Neural crest cell (in vitro differentiated cells): ENCODE data around the gene SLC50A1. TPM values are rescaled to one million over a fixed set of nuclear protein-coding genes. Genes with fewer than 3 reads are reported as not detected.

Experiments used
- DNase-seq: peaks from one replicate; pipeline ENCODE4 v3.0.0; 2021; ENCODE audit warnings: low read depth, mixed read lengths, low spot score
- H3K27ac Mint-ChIP-seq: one replicate; pipeline ENCODE4 v1.8.0; 2021; ENCODE audit warnings: mild to moderate bottlenecking, mixed read lengths; ENCODE audit not compliant: unreplicated experiment
- H3K27me3 Mint-ChIP-seq: 2 replicates; pipeline ENCODE4 v1.8.0; 2021; ENCODE audit warnings: low read depth, mild to moderate bottlenecking, mixed read lengths
- H3K36me3 Mint-ChIP-seq: 2 replicates; pipeline ENCODE4 v1.8.0; 2021; ENCODE audit warnings: low read depth, mild to moderate bottlenecking, mixed read lengths
- H3K4me1 Mint-ChIP-seq: 2 replicates; pipeline ENCODE4 v1.8.0; 2021; ENCODE audit warnings: mixed read lengths
- H3K4me3 Mint-ChIP-seq: one replicate; pipeline ENCODE4 v1.8.0; 2021; ENCODE audit warnings: mild to moderate bottlenecking, mixed read lengths
- H3K9me3 Mint-ChIP-seq: 2 replicates; pipeline ENCODE4 v1.8.0; 2021; ENCODE audit warnings: mixed read lengths
- CTCF ChIP-seq: fragments of 200-600 bp; sonication (generic); conservative IDR thresholded peaks from 2 replicates; pipeline ENCODE4 v1.5.0; 2021; ENCODE audit warnings: antibody characterized with exemption, mild to moderate bottlenecking
- total RNA-seq: library from RNA; stranded (reverse); gene quantifications from 2 replicates; pipeline ENCODE4 v1.2.1, GENCODE V29; 2021

SLC50A1 gene
- total RNA-seq, 1 donor from 2014 or later: 23.2 TPM

- Mint-ChIP-seq H3K36me3 (peaks cover 9% of the 10 kb centered on the region), H3K27me3 (peaks cover 3% of the 10 kb centered on the region), H3K9me3 (no peaks in the 10 kb centered on the region), H3K4me1 (peaks cover 38% of the 10 kb centered on the region), H3K27ac (peak within 1 kb of the TSS; percentile 97), H3K4me3 (peak within 1 kb of the TSS; percentile 100)
- peak; percentile 97 for DNase-seq
- peak; percentile 94 for TF ChIP-seq CTCF
Observed at GRCh38 chr1:155172732-155173477, 37.3 kb downstream of the SLC50A1 start, which contains the start of gene KRTCAP2. TSS of gene KRTCAP2 (minus strand) at chr1:155173304. CDS start at chr1:155173224, 80 bp downstream.

- Mint-ChIP-seq H3K9me3 (no peaks in the 10 kb centered on the region), H3K27ac (peak within 1 kb of the TSS; percentile 97), H3K36me3 (peaks cover 9% of the 10 kb centered on the region), H3K4me1 (peaks cover 36% of the 10 kb centered on the region), H3K4me3 (peak within 1 kb of the TSS; percentile 100), H3K27me3 (peaks cover 3% of the 10 kb centered on the region)
- no peak for TF ChIP-seq CTCF
- DNase-seq: no peak
Observed at GRCh38 chr1:155173478-155174323, 38.0 kb downstream of the SLC50A1 start, which contains the start of gene TRIM46. TSS of gene TRIM46 (plus strand) at chr1:155173849. CDS start at chr1:155173967, 118 bp downstream.

GRCh38 chr1:155174324-155175280 lies 39.0 kb downstream of the SLC50A1 start:
- DNase-seq: no peak
- Mint-ChIP-seq H3K4me1 (peaks cover 41% of the 10 kb centered on the region), H3K9me3 (no peaks in the 10 kb centered on the region), H3K4me3 (peak overlapping the region; percentile 100), H3K27me3 (peaks cover 3% of the 10 kb centered on the region), H3K27ac (peak overlapping the region; percentile 57), H3K36me3 (peaks cover 6% of the 10 kb centered on the region)
- no peak for TF ChIP-seq CTCF

DNA sequence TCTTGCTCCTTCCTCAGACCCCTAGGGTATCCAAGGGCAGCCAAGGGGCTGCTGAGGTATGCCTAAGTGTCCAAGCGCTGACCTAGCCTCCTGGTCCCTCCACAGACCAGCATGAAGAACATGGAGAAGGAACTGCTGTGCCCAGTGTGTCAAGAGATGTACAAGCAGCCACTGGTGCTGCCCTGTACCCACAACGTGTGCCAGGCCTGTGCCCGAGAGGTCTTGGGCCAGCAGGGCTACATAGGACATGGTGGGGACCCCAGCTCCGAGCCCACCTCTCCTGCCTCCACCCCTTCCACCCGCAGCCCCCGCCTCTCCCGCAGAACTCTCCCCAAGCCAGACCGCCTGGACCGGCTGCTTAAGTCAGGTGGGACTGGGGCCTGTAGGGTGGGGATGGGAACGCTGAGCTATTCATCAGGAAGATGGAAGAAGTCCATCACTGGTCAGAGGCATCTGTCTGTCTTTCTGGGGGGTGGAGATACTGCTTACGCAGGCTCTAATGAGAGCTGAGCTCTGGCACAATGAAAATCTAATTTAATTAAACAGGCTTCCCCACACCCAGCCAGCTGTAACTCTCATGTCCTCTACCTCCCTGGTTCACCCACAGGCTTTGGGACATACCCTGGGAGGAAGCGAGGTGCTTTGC lies 39.8 kb downstream of the SLC50A1 start:
- DNase-seq: no peak
- Mint-ChIP-seq H3K36me3 (peaks cover 5% of the 10 kb centered on the region), H3K4me3 (peak overlapping the region; percentile 100), H3K27ac (no peak overlapping the region), H3K4me1 (peaks cover 41% of the 10 kb centered on the region), H3K27me3 (peaks cover 3% of the 10 kb centered on the region), H3K9me3 (no peaks in the 10 kb centered on the region)
- no peak for TF ChIP-seq CTCF
